DND-41 (cell line): Measurements from ENCODE around the gene CD300E.

Experiments
- ATAC-seq: fragments of 200-7000 bp; cut with Tn5 transposase; 3 replicates; pipeline ENCODE4 v1.9.1; 2021; ENCODE audit warnings: low read depth; ENCODE audit not compliant: insufficient read depth
- DNase-seq: peaks from one replicate; pipeline ENCODE4 v3.0.0-alpha.2; 2020
- H2AFZ ChIP-seq: 2 replicates; pipeline ENCODE4 v1.6.0; 2012; ENCODE audit warnings: low read depth, low read length
- H3K27ac ChIP-seq: 2 replicates; pipeline ENCODE4 v1.5.1; 2012; ENCODE audit warnings: low read length, inconsistent platforms
- H3K27me3 ChIP-seq: fragments of 200-600 bp; sonication (generic); 2 replicates; pipeline ENCODE4 v1.6.0; 2012; ENCODE audit warnings: low read length, mild to moderate bottlenecking, inconsistent platforms; ENCODE audit not compliant: insufficient read depth, poor library complexity
- H3K36me3 ChIP-seq: 2 replicates; pipeline ENCODE4 v1.5.1; 2012; ENCODE audit warnings: low read length, inconsistent platforms; ENCODE audit not compliant: insufficient read depth
- H3K4me1 ChIP-seq: 2 replicates; pipeline ENCODE4 v1.5.1; 2012; ENCODE audit warnings: mild to moderate bottlenecking, low read length; ENCODE audit not compliant: insufficient read depth
- H3K4me2 ChIP-seq: 2 replicates; pipeline ENCODE4 v1.6.0; 2012; ENCODE audit warnings: mild to moderate bottlenecking, moderate library complexity, low read length, inconsistent platforms; ENCODE audit not compliant: insufficient read depth
- H3K4me3 ChIP-seq, 2 experiments: fragments of 200-600 bp in 1 of 2; shearing (Covaris generic) in 1 of 2; 2 replicates each; pipeline ENCODE4 v1.5.1; 2012 to 2016; ENCODE audit warnings: inconsistent platforms in 2 of 2, low read length in 2 of 2, mild to moderate bottlenecking in 2 of 2, low read depth in 1 of 2, moderate library complexity in 1 of 2
- H3K79me2 ChIP-seq: 2 replicates; pipeline ENCODE4 v1.6.0; 2012; ENCODE audit warnings: low read length, inconsistent platforms; ENCODE audit not compliant: insufficient read depth
- H3K9ac ChIP-seq: 2 replicates; pipeline ENCODE4 v1.6.0; 2012; ENCODE audit warnings: low read depth, mild to moderate bottlenecking, inconsistent platforms, low read length, moderate library complexity
- H3K9me3 ChIP-seq: 2 replicates; pipeline ENCODE4 v1.5.1; 2012; ENCODE audit warnings: low read length, moderate library complexity, mild to moderate bottlenecking, inconsistent platforms; ENCODE audit not compliant: insufficient read depth, severe bottlenecking
- H4K20me1 ChIP-seq: 2 replicates; pipeline ENCODE4 v1.6.0; 2012; ENCODE audit warnings: low read length; ENCODE audit not compliant: insufficient read depth
- CTCF ChIP-seq: IDR thresholded peaks from 2 replicates; pipeline ENCODE4 v1.5.1; 2012; ENCODE audit warnings: borderline replicate concordance, low read length, moderate library complexity, mild to moderate bottlenecking; ENCODE audit not compliant: poor library complexity, severe bottlenecking; ENCODE audit errors: extremely low read depth
- EZH2 ChIP-seq: IDR thresholded peaks from 3 replicates; pipeline ENCODE4 v1.6.1; 2012; ENCODE audit warnings: borderline replicate concordance, low read depth, mild to moderate bottlenecking, moderate library complexity, low read length, inconsistent platforms; ENCODE audit not compliant: severe bottlenecking

The CD300E gene

GRCh38 chr17:74642995-74643394 lies 19.5 kb upstream of the CD300E start:
- no peaks in the 10 kb centered on the region for H3K79me2 ChIP-seq
- H3K4me2 ChIP-seq, result no peak overlapping the region
- H3K36me3 ChIP-seq, result no peaks in the 10 kb centered on the region
- DNase-seq, result no peak
- ATAC-seq, result no peak
- TF ChIP-seq CTCF (no peak), EZH2 (no peak)
- no peak overlapping the region for H3K9ac ChIP-seq
- no peak overlapping the region for H3K4me3 ChIP-seq
- no peaks in the 10 kb centered on the region for H3K4me1 ChIP-seq
- H3K9me3 ChIP-seq, result no peaks in the 10 kb centered on the region
- H2AFZ ChIP-seq, result no peak overlapping the region
- no peak overlapping the region for H3K27ac ChIP-seq
- H3K27me3 ChIP-seq, result peaks cover 28% of the 10 kb centered on the region
- no peaks in the 10 kb centered on the region for H4K20me1 ChIP-seq

- Histone ChIP-seq H3K9ac (no peak overlapping the region), H3K4me3 (no peak overlapping the region), H3K9me3 (no peaks in the 10 kb centered on the region), H2AFZ (no peak overlapping the region), H3K79me2 (no peaks in the 10 kb centered on the region), H3K4me1 (no peaks in the 10 kb centered on the region), H4K20me1 (no peaks in the 10 kb centered on the region), H3K27ac (no peak overlapping the region), H3K4me2 (no peak overlapping the region), H3K36me3 (no peaks in the 10 kb centered on the region), H3K27me3 (peaks cover 28% of the 10 kb centered on the region)
- TF ChIP-seq EZH2, result no peak
- TF ChIP-seq CTCF, result no peak
- DNase-seq (no peak), ATAC-seq (no peak)
Observed at GRCh38 chr17:74642556-74642955, 19.0 kb upstream of the CD300E start.

GRCh38 chr17:74641958-74642298 lies 18.4 kb upstream of the CD300E start:
- no peak overlapping the region for H3K4me3 ChIP-seq
- H3K27me3 ChIP-seq, result peaks cover 28% of the 10 kb centered on the region
- H3K27ac ChIP-seq, result no peak overlapping the region
- DNase-seq (no peak), ATAC-seq (no peak)
- no peak overlapping the region for H3K4me2 ChIP-seq
- no peak overlapping the region for H2AFZ ChIP-seq
- H3K9me3 ChIP-seq, result no peaks in the 10 kb centered on the region
- no peaks in the 10 kb centered on the region for H3K36me3 ChIP-seq
- H3K4me1 ChIP-seq, result no peaks in the 10 kb centered on the region
- no peaks in the 10 kb centered on the region for H3K79me2 ChIP-seq
- H3K9ac ChIP-seq, result no peak overlapping the region
- H4K20me1 ChIP-seq, result no peaks in the 10 kb centered on the region
- no peak for TF ChIP-seq CTCF
- TF ChIP-seq EZH2, result no peak

GRCh38 chr17:74641224-74641957 lies 17.9 kb upstream of the CD300E start:
- H3K4me2 ChIP-seq, result no peak overlapping the region
- no peak for DNase-seq
- no peak overlapping the region for H3K27ac ChIP-seq
- no peaks in the 10 kb centered on the region for H4K20me1 ChIP-seq
- H3K9ac ChIP-seq, result no peak overlapping the region
- no peaks in the 10 kb centered on the region for H3K4me1 ChIP-seq
- peaks cover 28% of the 10 kb centered on the region for H3K27me3 ChIP-seq
- no peak for TF ChIP-seq EZH2
- no peak for TF ChIP-seq CTCF
- no peaks in the 10 kb centered on the region for H3K36me3 ChIP-seq
- no peak overlapping the region for H2AFZ ChIP-seq
- no peaks in the 10 kb centered on the region for H3K79me2 ChIP-seq
- no peak overlapping the region for H3K4me3 ChIP-seq
- no peaks in the 10 kb centered on the region for H3K9me3 ChIP-seq
- ATAC-seq, result no peak
